Iris pigment epithelial cell (primary cell): Measurements from ENCODE around the gene DRGX.

Experiments
- DNase-seq: peaks from one replicate; pipeline ENCODE4 v3.0.0-alpha.2; 2011; ENCODE audit warnings: low read depth

The DRGX gene

GRCh38 chr10:49361178-49361554 lies 34.7 kb downstream of the DRGX start:
- DNase-seq = no peak

GRCh38 chr10:49360271-49361177 lies 35.4 kb downstream of the DRGX start:
- DNase-seq = no peak

GRCh38 chr10:49359349-49360270 lies 36.3 kb downstream of the DRGX start:
- peak; percentile 12 for DNase-seq

GRCh38 chr10:49357910-49358309 lies 38.0 kb downstream of the DRGX start:
- no peak for DNase-seq

- DNase-seq = no peak
Observed at GRCh38 chr10:49356944-49357343, 38.9 kb downstream of the DRGX start.

GRCh38 chr10:49356181-49356580 lies 39.7 kb downstream of the DRGX start:
- DNase-seq = no peak

- no peak for DNase-seq
Observed at GRCh38 chr10:49355221-49355620, 40.7 kb downstream of the DRGX start.

GRCh38 chr10:49354593-49354992 lies 41.3 kb downstream of the DRGX start:
- no peak for DNase-seq

- no peak for DNase-seq
Observed at GRCh38 chr10:49353895-49354566, 41.9 kb downstream of the DRGX start.

GRCh38 chr10:49353026-49353894 lies 42.6 kb downstream of the DRGX start:
- DNase-seq = no peak

- DNase-seq = no peak
Observed at GRCh38 chr10:49352323-49352722, 43.6 kb downstream of the DRGX start.

GRCh38 chr10:49351669-49352068 lies 44.2 kb downstream of the DRGX start:
- DNase-seq = no peak

GRCh38 chr10:49350846-49351532 lies 44.9 kb downstream of the DRGX start:
- DNase-seq = no peak

GRCh38 chr10:49350138-49350537 lies 45.8 kb downstream of the DRGX start:
- DNase-seq = no peak

- DNase-seq = no peak
Observed at GRCh38 chr10:49349390-49349789, 46.5 kb downstream of the DRGX start.

- no peak for DNase-seq
Observed at GRCh38 chr10:49348593-49348992, 47.3 kb downstream of the DRGX start.

- no peak for DNase-seq
Observed at GRCh38 chr10:49347827-49348226, 48.1 kb downstream of the DRGX start.

GRCh38 chr10:49347342-49347741 lies 48.5 kb downstream of the DRGX start:
- no peak for DNase-seq

- DNase-seq = no peak
Observed at GRCh38 chr10:49344840-49345239, 51.0 kb downstream of the DRGX start.

GRCh38 chr10:49338604-49339003 lies 57.3 kb downstream of the DRGX start:
- no peak for DNase-seq
